Right lobe of liver (tissue), 6 donors: ENCODE data around the gene NRXN3. TPM values are rescaled to one million over a fixed set of nuclear protein-coding genes. Genes with fewer than 3 reads are reported as not detected.

ENCODE experiments used
- ATAC-seq, 4 donors: fragments of 200-7000 bp; cut with Tn5 transposase; one replicate each; pipeline ENCODE4 v1.9.1; 2020; ENCODE audit warnings: mild to moderate bottlenecking in 4 of 4, moderate library complexity in 4 of 4
- DNase-seq, 3 donors: peaks; one replicate each; pipeline ENCODE4 v3.0.0-alpha.2; 2020
- H3K27ac ChIP-seq, 3 donors: fragments of 200-600 bp; one replicate each; pipeline ENCODE4 v1.8.0; 2022
- H3K27me3 ChIP-seq, 2 donors: fragments of 200-600 bp; one replicate each; pipeline ENCODE4 v1.8.0; 2022
- H3K36me3 ChIP-seq, 4 donors: fragments of 200-600 bp; sonication (generic) in 1 of 4; one replicate each; pipeline versions ENCODE4 v1.5.1 to v1.8.0; 2017 to 2022; ENCODE audit warnings: control low read depth in 1 of 4
- H3K4me1 ChIP-seq, 4 donors: fragments of 200-600 bp; sonication (generic) in 1 of 4; one replicate each; pipeline versions ENCODE4 v1.5.1 to v1.8.0; 2017 to 2022; ENCODE audit warnings: control low read depth in 1 of 4
- H3K4me3 ChIP-seq, 3 donors: fragments of 200-600 bp; one replicate each; pipeline ENCODE4 v1.8.0; 2022
- H3K9me3 ChIP-seq, 4 donors: fragments of 200-600 bp; sonication (generic) in 1 of 4; one replicate each; pipeline versions ENCODE4 v1.5.1 to v1.8.0; 2017 to 2022; ENCODE audit warnings: control low read depth in 1 of 4
- CTCF ChIP-seq, 4 donors: fragments of 200-600 bp in 3 of 4; fragments of 450-650 bp in 1 of 4; IDR thresholded peaks; one replicate each; pipeline versions ENCODE4 v1.5.1 to v1.8.0; 2016 to 2022; ENCODE audit warnings: antibody characterized with exemption in 4 of 4, mild to moderate bottlenecking in 2 of 4
- POLR2A ChIP-seq: fragments of 450-650 bp; IDR thresholded peaks from one replicate; pipeline ENCODE4 v1.6.1; 2017; ENCODE audit warnings: antibody characterized with exemption, mild to moderate bottlenecking
- WGBS: methylation state at CpG from one replicate; pipeline ENCODE4 v1.1.6; 2018; ENCODE audit warnings: low coverage, low lambda C conversion rate; ENCODE audit not compliant: insufficient coverage; ENCODE audit errors: missing lambda C conversion rate; 5-methylcytosine and 5-hydroxymethylcytosine counted together
- intact Hi-C, 2 donors: fragments of 100-400 bp; cut with DNase I; formaldehyde crosslinking; loops; one replicate each; pipeline versions ENCODE4 v1.11.2 to v1.14.1; 2022
- total RNA-seq, 6 experiments: library from RNA; depleted of rRNA in 2 of 6; stranded (reverse); fragments of >200 nt in 2 of 6; fragmentation: NEBNext Ultra II Directional in 3 of 6; extraction: Animal tissue kit (Norgen Biotek cat#: 25700) in 3 of 6; gene quantifications; one replicate each; pipeline versions ENCODE4 v1.1.0 to v1.2.4, GENCODE V29; 2016 to 2023
- donor health status: DM: no; HTN: yes; CAD: no.
- donor health status: DM: no; HTN: no; CAD: no.
- donor health status: DM: no; HTN: no; CAD: no.
- donor health status: DM: no; HTN: yes; CAD: no.
- donor health status: DM: no; HTN: yes; CAD: no.

NRXN3 gene
- total RNA-seq, 6 experiments from 2014 or later, result 0.06 to 0.51 (median 0.23) TPM; not detected in 1

- 61% methylated on average over 7 of the region's 7 CpGs for WGBS
- no peaks in the 10 kb centered on the region for H3K36me3 ChIP-seq
- H3K27me3 ChIP-seq, result no peaks in the 10 kb centered on the region
- TF ChIP-seq POLR2A (no peak), CTCF (IDR thresholded peaks at IDR 0.05) (no peak)
- no peaks in the 10 kb centered on the region for H3K9me3 ChIP-seq
- no peak for ATAC-seq
- no peaks in the 10 kb centered on the region for H3K4me1 ChIP-seq
- no peak overlapping the region for H3K4me3 ChIP-seq
- H3K27ac ChIP-seq, result no peak overlapping the region
- no peak for DNase-seq
- intact Hi-C loops, result no loop called here
Measured at GRCh38 chr14:79043194-79043889, 873.2 kb downstream of the NRXN3 start.

- H3K4me1 ChIP-seq, result no peaks in the 10 kb centered on the region
- no peaks in the 10 kb centered on the region for H3K9me3 ChIP-seq
- no peak overlapping the region for H3K27ac ChIP-seq
- H3K27me3 ChIP-seq, result no peaks in the 10 kb centered on the region
- no peak overlapping the region for H3K4me3 ChIP-seq
- intact Hi-C loops, result no loop called here
- 40% methylated on average over 8 of the region's 8 CpGs for WGBS
- DNase-seq, result no peak
- no peak for ATAC-seq
- no peaks in the 10 kb centered on the region for H3K36me3 ChIP-seq
- TF ChIP-seq CTCF (IDR thresholded peaks at IDR 0.05) (no peak), POLR2A (no peak)
Measured at GRCh38 chr14:79044894-79045624, 874.9 kb downstream of the NRXN3 start.

GRCh38 chr14:79050787-79051727 lies 880.9 kb downstream of the NRXN3 start:
- no peak for TF ChIP-seq CTCF (IDR thresholded peaks at IDR 0.05)
- TF ChIP-seq POLR2A, result no peak
- WGBS, result 44% methylated on average over 6 of the region's 6 CpGs
- DNase-seq (no peak), ATAC-seq (no peak)
- no peak overlapping the region for H3K27ac ChIP-seq
- H3K27me3 ChIP-seq, result no peaks in the 10 kb centered on the region
- H3K9me3 ChIP-seq, result no peaks in the 10 kb centered on the region
- no peaks in the 10 kb centered on the region for H3K36me3 ChIP-seq
- intact Hi-C loops, result no loop called here
- no peak overlapping the region for H3K4me3 ChIP-seq
- H3K4me1 ChIP-seq, result no peaks in the 10 kb centered on the region

- 41% methylated on average over 3 of the region's 4 CpGs for WGBS
- Histone ChIP-seq H3K27me3 (no peaks in the 10 kb centered on the region), H3K4me3 (no peak overlapping the region), H3K27ac (no peak overlapping the region), H3K36me3 (no peaks in the 10 kb centered on the region), H3K9me3 (no peaks in the 10 kb centered on the region), H3K4me1 (no peaks in the 10 kb centered on the region)
- TF ChIP-seq POLR2A (no peak), CTCF (IDR thresholded peaks at IDR 0.05) (no peak)
- intact Hi-C loops, result no loop called here
- DNase-seq, result no peak
- no peak for ATAC-seq
Measured at GRCh38 chr14:79051742-79052141, 881.6 kb downstream of the NRXN3 start.
